H1 (cell line): Measurements from ENCODE around the gene HAGH. TPM values are rescaled to one million over a fixed set of nuclear protein-coding genes. Genes with fewer than 3 reads are reported as not detected.

ENCODE experiments used
- CTCF ChIA-PET: fragments of 300-600 bp; sonication (Branson Sonifier 250); formaldehyde crosslinking; loops from one replicate; lab custom pipeline; 2021; ENCODE audit not compliant: partially characterized antibody; lab: Charles Lee
- POLR2A ChIA-PET: fragments of 300-600 bp; sonication (Branson Sonifier 250); formaldehyde crosslinking; loops from one replicate; lab custom pipeline; 2021; ENCODE audit warnings: inconsistent platforms; ENCODE audit not compliant: partially characterized antibody; lab: Charles Lee
- DNase-seq, 2 experiments: peaks; one replicate each; pipeline versions ENCODE4 v3.0.0 to v3.0.0-alpha.2; 2010 to 2022; ENCODE audit warnings: low spot score in 2 of 2, low read depth in 1 of 2, mixed read lengths in 1 of 2
- FAIRE-seq: peaks from 2 replicates; lab custom pipeline; 2011; peaks lifted over from hg19 to GRCh38; lab: Jason Lieb, UNC
- H2AFZ ChIP-seq: 2 replicates; pipeline ENCODE4 v1.8.1; 2012; ENCODE audit warnings: low read length, inconsistent platforms
- H2AK5ac ChIP-seq: 2 replicates; pipeline ENCODE4 v1.6.1; 2013; ENCODE audit warnings: low read depth, low read length
- H2BK120ac ChIP-seq: replicated peaks from 2 replicates; pipeline ENCODE3; 2013; ENCODE audit warnings: low read depth, low read length, inconsistent platforms
- H2BK12ac ChIP-seq: 2 replicates; pipeline ENCODE4 v1.6.1; 2013; ENCODE audit warnings: low read depth, low read length
- H2BK15ac ChIP-seq: 2 replicates; pipeline ENCODE4 v1.6.1; 2013; ENCODE audit warnings: low read length
- H2BK20ac ChIP-seq: 2 replicates; pipeline ENCODE4 v1.6.1; 2013; ENCODE audit warnings: low read length
- H2BK5ac ChIP-seq: 2 replicates; pipeline ENCODE4 v1.6.1; 2013; ENCODE audit warnings: low read depth, low read length
- H3K14ac ChIP-seq: 2 replicates; pipeline ENCODE4 v1.6.1; 2013; ENCODE audit warnings: inconsistent platforms; ENCODE audit not compliant: insufficient read length
- H3K18ac ChIP-seq: 2 replicates; pipeline ENCODE4 v1.6.1; 2013; ENCODE audit warnings: low read length; ENCODE audit errors: extremely low read depth
- H3K23ac ChIP-seq: 2 replicates; pipeline ENCODE4 v1.6.1; 2013; ENCODE audit warnings: inconsistent platforms; ENCODE audit not compliant: insufficient read length
- H3K23me2 ChIP-seq: 2 replicates; pipeline ENCODE4 v1.6.1; 2013; ENCODE audit warnings: low read depth, low read length
- H3K27ac ChIP-seq: 2 replicates; pipeline ENCODE4 v1.6.1; 2011; ENCODE audit warnings: low read depth, low read length, inconsistent platforms
- H3K27me3 ChIP-seq, 4 experiments: replicated peaks in 1 of 4; 1 replicate in 1 of 4; 2 replicates in 3 of 4; pipeline versions ENCODE4 v1.6.1 to v1.8.1; 2011 to 2013; ENCODE audit warnings: low read length in 3 of 4, mild to moderate bottlenecking in 3 of 4, inconsistent platforms in 2 of 4, mixed read lengths in 2 of 4, moderate library complexity in 1 of 4; ENCODE audit not compliant: control insufficient read depth in 3 of 4, insufficient read depth in 3 of 4; ENCODE audit errors: extremely low read depth in 1 of 4
- H3K36me3 ChIP-seq, 4 experiments: 2 replicates each; pipeline versions ENCODE4 v1.6.1 to v1.8.1; 2011 to 2013; ENCODE audit warnings: mild to moderate bottlenecking in 4 of 4, low read length in 3 of 4, moderate library complexity in 2 of 4, control low read depth in 1 of 4, inconsistent platforms in 1 of 4; ENCODE audit not compliant: insufficient read depth in 4 of 4, control insufficient read depth in 2 of 4
- H3K4ac ChIP-seq: replicated peaks from 2 replicates; pipeline ENCODE3; 2013; ENCODE audit warnings: low read length, low read depth, mixed read lengths, inconsistent platforms; ENCODE audit not compliant: insufficient read length
- H3K4me1 ChIP-seq, 4 experiments: replicated peaks in 1 of 4; 1 replicate in 1 of 4; 2 replicates in 3 of 4; pipeline versions ENCODE4 v1.6.1 to v1.8.1; 2011 to 2013; ENCODE audit warnings: low read length in 3 of 4, inconsistent platforms in 2 of 4, mixed read lengths in 1 of 4; ENCODE audit not compliant: insufficient read depth in 4 of 4, control insufficient read depth in 3 of 4
- H3K4me2 ChIP-seq, 2 experiments: 2 replicates each; pipeline versions ENCODE4 v1.6.1 to v1.8.1; 2011 to 2013; ENCODE audit warnings: low read depth in 2 of 2, low read length in 2 of 2, control low read depth in 1 of 2, inconsistent platforms in 1 of 2, mild to moderate bottlenecking in 1 of 2; ENCODE audit not compliant: insufficient read depth in 1 of 2
- H3K4me3 ChIP-seq, 4 experiments: fragments of 200-600, 300-600 bp in 1 of 4; sonication (generic), shearing (Covaris generic), sonication (Bioruptor Twin) in 1 of 4; 2 replicates each; pipeline versions ENCODE4 v1.5.1 to v1.8.1; 2011 to 2016; ENCODE audit warnings: low read length in 4 of 4, low read depth in 3 of 4, control low read depth in 2 of 4, inconsistent platforms in 2 of 4, mild to moderate bottlenecking in 2 of 4, mixed read lengths in 1 of 4, moderate library complexity in 1 of 4; ENCODE audit not compliant: insufficient read depth in 2 of 4; ENCODE audit errors: extremely low read depth in 1 of 4
- H3K56ac ChIP-seq: replicated peaks from 2 replicates; pipeline ENCODE3; 2013; ENCODE audit warnings: low read depth, mild to moderate bottlenecking, mixed read lengths, low read length, inconsistent platforms; ENCODE audit not compliant: insufficient read length
- H3K79me1 ChIP-seq: 2 replicates; pipeline ENCODE4 v1.6.1; 2013; ENCODE audit warnings: low read depth, low read length, control low read depth
- H3K79me2 ChIP-seq, 2 experiments: 2 replicates each; pipeline versions ENCODE4 v1.6.1 to v1.8.1; 2012 to 2013; ENCODE audit warnings: low read length in 2 of 2, mild to moderate bottlenecking in 2 of 2, inconsistent platforms in 1 of 2; ENCODE audit not compliant: insufficient read depth in 2 of 2, control insufficient read depth in 1 of 2
- H3K9ac ChIP-seq, 4 experiments: replicated peaks in 1 of 4; 1 replicate in 1 of 4; 2 replicates in 3 of 4; pipeline versions ENCODE4 v1.6.1 to v1.8.1; 2011 to 2013; ENCODE audit warnings: low read depth in 3 of 4, low read length in 3 of 4, control low read depth in 2 of 4, mild to moderate bottlenecking in 2 of 4, moderate library complexity in 2 of 4, inconsistent platforms in 1 of 4; ENCODE audit errors: extremely low read depth in 1 of 4
- H3K9me3 ChIP-seq, 2 experiments: 2 replicates each; pipeline versions ENCODE4 v1.6.1 to v1.8.1; 2012 to 2013; ENCODE audit warnings: mild to moderate bottlenecking in 2 of 2, moderate library complexity in 2 of 2, control low read depth in 1 of 2, inconsistent platforms in 1 of 2, low read depth in 1 of 2, low read length in 1 of 2, mixed read lengths in 1 of 2; ENCODE audit not compliant: insufficient read depth in 2 of 2
- H4K20me1 ChIP-seq, 2 experiments: replicated peaks in 1 of 2; 2 replicates each; pipeline versions ENCODE3 to v1.8.1; 2011 to 2013; ENCODE audit warnings: inconsistent platforms in 2 of 2, low read length in 2 of 2, mild to moderate bottlenecking in 1 of 2; ENCODE audit not compliant: insufficient read depth in 2 of 2, control insufficient read depth in 1 of 2
- H4K5ac ChIP-seq: 2 replicates; pipeline ENCODE4 v1.6.1; 2013; ENCODE audit warnings: low read length, low read depth, mixed read lengths, inconsistent platforms; ENCODE audit not compliant: insufficient read length
- H4K8ac ChIP-seq: 2 replicates; pipeline ENCODE4 v1.8.0; 2013; ENCODE audit warnings: mild to moderate bottlenecking, moderate library complexity, low read length, inconsistent platforms; ENCODE audit not compliant: insufficient read depth; ENCODE audit errors: extremely low read depth
- H4K91ac ChIP-seq: replicated peaks from 2 replicates; pipeline ENCODE3; 2013; ENCODE audit warnings: low read length, mixed read lengths, inconsistent platforms; ENCODE audit not compliant: insufficient read length
- BRCA1 ChIP-seq: IDR thresholded peaks from 2 replicates; pipeline ENCODE4 v1.6.1; 2012; ENCODE audit warnings: low read depth, low read length, improper control_type of control experiment
- HDAC6 ChIP-seq: IDR thresholded peaks from one replicate; pipeline ENCODE4 v1.7.1; 2012; ENCODE audit warnings: low read depth, mild to moderate bottlenecking, inconsistent platforms, low read length, moderate library complexity
- POU5F1 ChIP-seq: IDR thresholded peaks from 2 replicates; pipeline ENCODE4 v1.6.1; 2011; ENCODE audit warnings: low read depth, mild to moderate bottlenecking, low read length, moderate library complexity
- RBBP5 ChIP-seq: IDR thresholded peaks from 2 replicates; pipeline ENCODE4 v1.7.1; 2012; ENCODE audit warnings: low read depth, mild to moderate bottlenecking, inconsistent platforms, low read length, moderate library complexity, borderline replicate concordance
- RNF2 ChIP-seq: fragments of 200-900, 300-1000 bp; sonication (generic); IDR thresholded peaks from 2 replicates; pipeline ENCODE4 v1.7.1; 2016; ENCODE audit warnings: borderline replicate concordance, low read depth, mild to moderate bottlenecking, antibody characterized with exemption, low read length; ENCODE audit not compliant: poor library complexity, severe bottlenecking; ENCODE audit errors: missing control alignments
- RXRA ChIP-seq: IDR thresholded peaks from 2 replicates; pipeline ENCODE4 v1.6.1; 2011; ENCODE audit warnings: low read depth, mild to moderate bottlenecking, low read length, moderate library complexity; ENCODE audit not compliant: insufficient read depth
- SP1 ChIP-seq: IDR thresholded peaks from 2 replicates; pipeline ENCODE4 v1.6.1; 2011; ENCODE audit warnings: low read depth, low read length
- SP4 ChIP-seq: IDR thresholded peaks from 2 replicates; pipeline ENCODE4 v1.6.1; 2012; ENCODE audit warnings: low read length, inconsistent platforms
- TEAD4 ChIP-seq: IDR thresholded peaks from 2 replicates; pipeline ENCODE4 v1.6.1; 2012; ENCODE audit warnings: low read depth, low read length, inconsistent platforms, mixed read lengths
- YY1 ChIP-seq: IDR thresholded peaks from 2 replicates; pipeline ENCODE4 v1.6.1; 2011; ENCODE audit warnings: low read depth, mild to moderate bottlenecking, low read length
- WGBS, 2 experiments: shearing (Covaris generic) in 1 of 2; methylation state at CpG; one replicate each; pipeline versions ENCODE4 v1.1.6 to v1.1.7; 2013 to 2015; ENCODE audit warnings: low lambda C conversion rate in 2 of 2, mixed read lengths in 2 of 2, inconsistent platforms in 1 of 2, low coverage in 1 of 2, missing lambda C conversion rate in 1 of 2; ENCODE audit not compliant: insufficient replicate concordance in 2 of 2, insufficient coverage in 1 of 2, insufficient read length in 1 of 2; ENCODE audit errors: extremely low coverage in 1 of 2, missing lambda C conversion rate in 1 of 2; 5-methylcytosine and 5-hydroxymethylcytosine counted together
- polyA plus RNA-seq, 7 experiments: library from polyadenylated mRNA; depleted of rRNA in 3 of 7; stranded (reverse) in 5 of 7; unstranded in 2 of 7; fragments of >200 nt in 5 of 7; fragments of 200-250 nt in 2 of 7; gene quantifications; 1 replicate in 5 of 7; 2 replicates in 1 of 7; 4 replicates in 1 of 7; pipeline versions ENCODE4 v1.2.1 to v1.2.3, GENCODE V29; 2011 to 2013; ENCODE audit warnings: missing spikeins in 2 of 7, mixed read lengths in 2 of 7
- total RNA-seq: library from RNA; stranded (reverse); fragmentation: NEBNext Ultra II Directional; extraction: Animal tissue kit (Norgen Biotek cat#: 25700); gene quantifications from 2 replicates; pipeline ENCODE4 v1.2.1, GENCODE V29; 2021
- TF ChIP-seq, protein P1 (sequence below): IDR thresholded peaks from 2 replicates; pipeline ENCODE4 v1.6.1; 2012; ENCODE audit warnings: inconsistent platforms

Gene HAGH
- total and polyA plus RNA-seq, 2 of the 8 experiments (the other 6 are each of a cell fraction or from before 2014, with no cell fraction given): 28.7 to 40.6 TPM

DNA sequence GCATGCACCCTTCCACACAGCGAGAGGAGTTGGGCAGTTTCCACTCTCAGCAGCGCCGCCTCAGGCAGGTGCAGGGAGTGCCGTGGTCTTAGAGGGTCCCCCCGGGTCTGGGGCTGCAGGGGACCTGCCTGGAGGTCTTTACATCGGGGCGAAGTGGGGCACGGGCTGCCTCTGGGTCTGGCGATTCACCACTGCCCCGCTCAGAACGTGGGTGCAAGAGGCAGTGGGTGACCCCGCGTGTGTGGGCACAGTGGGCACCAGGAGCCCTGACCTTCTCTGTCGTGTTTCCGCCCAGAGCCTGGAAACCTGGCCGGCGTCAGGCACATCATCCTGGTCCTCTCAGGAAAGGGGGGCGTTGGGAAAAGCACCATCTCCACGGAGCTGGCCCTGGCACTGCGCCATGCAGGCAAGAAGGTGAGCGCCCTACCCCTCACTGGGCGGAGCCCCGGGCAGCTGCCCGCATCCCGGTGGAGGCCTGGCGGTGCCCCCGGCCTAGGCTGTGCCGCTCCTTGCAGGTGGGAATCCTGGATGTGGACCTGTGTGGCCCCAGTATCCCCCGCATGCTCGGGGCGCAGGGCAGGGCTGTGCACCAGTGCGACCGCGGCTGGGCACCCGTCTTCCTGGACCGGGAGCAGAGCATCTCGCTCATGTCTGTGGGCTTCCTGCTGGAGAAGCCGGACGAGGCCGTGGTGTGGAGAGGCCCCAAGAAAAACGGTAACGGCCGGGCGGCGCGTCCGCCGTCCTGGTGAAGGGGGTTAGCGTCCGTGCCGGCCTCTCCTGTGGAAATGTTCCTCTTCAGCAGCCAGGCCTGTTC is 40.2 kb downstream of the HAGH start:
- H3K36me3 ChIP-seq: peaks cover 0 to 40% (median 2%) of the 10 kb centered on the region in 4 experiments; a peak in 4 of 8 replicates
- no peak for TF ChIP-seq YY1
- TF ChIP-seq, protein P1, sequence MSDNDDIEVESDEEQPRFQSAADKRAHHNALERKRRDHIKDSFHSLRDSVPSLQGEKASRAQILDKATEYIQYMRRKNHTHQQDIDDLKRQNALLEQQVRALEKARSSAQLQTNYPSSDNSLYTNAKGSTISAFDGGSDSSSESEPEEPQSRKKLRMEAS: no peak
- no peak for TF ChIP-seq RXRA
- no peak for TF ChIP-seq POU5F1
- no peak for TF ChIP-seq RBBP5
- no peak for TF ChIP-seq SP1
- no peak for TF ChIP-seq BRCA1
- TF ChIP-seq TEAD4: no peak
- no peak for TF ChIP-seq RNF2
- no peak for TF ChIP-seq HDAC6
- TF ChIP-seq SP4: no peak

More for the DNA sequence above, 40.2 kb downstream of the HAGH start:
- Histone ChIP-seq H3K27me3 (no peaks in the 10 kb centered on the region), H3K23me2 (peaks cover 3% of the 10 kb centered on the region; the same call in 1 of the 2 replicates), H3K4me1 (peaks cover 0 to 2% (median under 1%) of the 10 kb centered on the region in 4 experiments; a peak in 4 of 7 replicates), H2BK15ac (no peak overlapping the region), H3K4ac (no peak overlapping the region), H2BK120ac (no peak overlapping the region), H3K27ac (no peak overlapping the region), H2BK5ac (no peak overlapping the region), H3K18ac (no peak overlapping the region), H2BK12ac (no peak overlapping the region), H3K9ac (no peak overlapping the region), H3K4me3 (no peak overlapping the region), H3K79me2 (peaks cover 0 to 35% of the 10 kb centered on the region in 2 experiments; a peak in 3 of 4 replicates), H4K5ac (no peak overlapping the region), H4K8ac (no peak overlapping the region; the same call in 1 of the 2 replicates), H4K91ac (no peak overlapping the region), H3K56ac (no peak overlapping the region), H3K14ac (no peak overlapping the region), H3K23ac (no peak overlapping the region), H4K20me1 (peaks cover 20 to 21% of the 10 kb centered on the region in 2 experiments), H2AFZ (no peak overlapping the region), H3K79me1 (peaks cover 13% of the 10 kb centered on the region; the same call in 1 of the 2 replicates), H2BK20ac (no peak overlapping the region), H2AK5ac (no peak overlapping the region), H3K4me2 (no peak overlapping the region), H3K9me3 (no peaks in the 10 kb centered on the region)
- WGBS, 2 experiments: 90% methylated on average over 39 of the region's 51 CpGs; no CpG with 5 or more reads in 1 of the 2 experiments
- ChIA-PET POLR2A (interaction anchor here (1.6 to 4.0 kb wide), 3 partner anchors 11 to 18 kb away, joined by 3 to 13 read pairs (median 5); partner anchors contain the start of gene NME3), CTCF (interaction anchor here (1.4 kb wide), 1 partner anchor 12 kb away, joined by 4 read pairs; no protein-coding TSS in a partner anchor)
- peak in 1 of 2 experiments; percentile 62 for DNase-seq
- FAIRE-seq: no peak
